HG02970 (cell line): ENCODE measurements around the gene LSM14B.
"Not testable (repeated sequence)": the region's sequence is repeated elsewhere in the genome, so short reads cannot be mapped to it uniquely, and the experiment has no call there.

Experiments used
- ATAC-seq: cut with Tn5 transposase; IDR thresholded peaks from one replicate; pipeline ENCODE4 v1.9.1; 2021; ENCODE audit warnings: mild to moderate bottlenecking, moderate library complexity, moderate number of reproducible peaks; ENCODE audit not compliant: unreplicated experiment, low FRiP score

LSM14B gene

GRCh38 chr20:62111148-62111547, 11.1 kb upstream of the LSM14B start:
- no peak for ATAC-seq

GRCh38 chr20:62112368-62112767, 9.9 kb upstream of the LSM14B start:
- no peak for ATAC-seq

GRCh38 chr20:62114894-62115293, 7.4 kb upstream of the LSM14B start:
- no peak for ATAC-seq

GRCh38 chr20:62115800-62116407, 6.4 kb upstream of the LSM14B start:
- not testable (repeated sequence) for ATAC-seq

GRCh38 chr20:62116558-62117361, 5.5 kb upstream of the LSM14B start:
- no peak for ATAC-seq

GRCh38 chr20:62117362-62117646, 5.0 kb upstream of the LSM14B start:
- no peak for ATAC-seq

- no peak for ATAC-seq
These were observed 4.6 kb upstream of the LSM14B start for GRCh38 chr20:62117658-62118057.

- no peak for ATAC-seq
These were observed 3.9 kb upstream of the LSM14B start for GRCh38 chr20:62118113-62119043.

- ATAC-seq = no peak
These were observed 3.2 kb upstream of the LSM14B start for GRCh38 chr20:62119115-62119514.

- no peak for ATAC-seq
These were observed 2.5 kb upstream of the LSM14B start for GRCh38 chr20:62119591-62120364.

- ATAC-seq = no peak
These were observed 1.9 kb upstream of the LSM14B start for GRCh38 chr20:62120365-62120762.

GRCh38 chr20:62120990-62121775, 1.1 kb upstream of the LSM14B start:
- ATAC-seq = peak; percentile 3

- peak; percentile 14 for ATAC-seq
These were observed 577 bp downstream of the LSM14B start for GRCh38 chr20:62122654-62123449.

GRCh38 chr20:62123450-62124118, 1.3 kb downstream of the LSM14B start:
- ATAC-seq = no peak

GRCh38 chr20:62126141-62126540, 3.9 kb downstream of the LSM14B start:
- no peak for ATAC-seq

GRCh38 chr20:62127799-62128198, 5.5 kb downstream of the LSM14B start:
- ATAC-seq = no peak

- ATAC-seq = no peak
These were observed 6.2 kb downstream of the LSM14B start for GRCh38 chr20:62128502-62128901.

- no peak for ATAC-seq
These were observed 7.7 kb downstream of the LSM14B start for GRCh38 chr20:62129731-62130531.
